OCI-LY1 (cell line): ENCODE measurements around the gene PPIG.
"Not testable (repeated sequence)": the region's sequence is repeated elsewhere in the genome, so short reads cannot be mapped to it uniquely, and the experiment has no call there.

Experiments
- H2AFZ ChIP-seq: fragments of 200-600 bp; sonication (generic), shearing (Covaris generic); 2 replicates; pipeline ENCODE4 v1.6.0; 2014; ENCODE audit warnings: antibody characterized with exemption, mild to moderate bottlenecking, low read length
- H3F3A ChIP-seq: fragments of 200-600 bp; sonication (generic), shearing (Covaris generic); 2 replicates; pipeline ENCODE4 v1.6.0; 2014; ENCODE audit warnings: mild to moderate bottlenecking, antibody characterized with exemption, low read length, moderate library complexity; ENCODE audit not compliant: insufficient read depth
- H3K27ac ChIP-seq: fragments of 200-600 bp; sonication (generic); 2 replicates; pipeline ENCODE4 v1.5.1; 2014; ENCODE audit warnings: low read length, mixed run types, mild to moderate bottlenecking, low read depth; ENCODE audit not compliant: poor library complexity, severe bottlenecking
- H3K27me3 ChIP-seq: fragments of 200-600 bp; sonication (generic); 2 replicates; pipeline ENCODE4 v1.6.0; 2014; ENCODE audit warnings: antibody characterized with exemption, mild to moderate bottlenecking, low read length, moderate library complexity; ENCODE audit not compliant: insufficient read depth
- H3K36me3 ChIP-seq: fragments of 200-600 bp; sonication (generic); 2 replicates; pipeline ENCODE4 v1.6.1; 2014; ENCODE audit warnings: mild to moderate bottlenecking, antibody characterized with exemption, low read length, moderate library complexity, mixed read lengths; ENCODE audit not compliant: insufficient read depth
- H3K4me1 ChIP-seq: fragments of 200-600 bp; sonication (generic); 2 replicates; pipeline ENCODE4 v1.5.1; 2014; ENCODE audit warnings: mild to moderate bottlenecking, low read length, moderate library complexity; ENCODE audit not compliant: insufficient read depth, severe bottlenecking
- H3K4me2 ChIP-seq: fragments of 200-600 bp; sonication (generic), shearing (Covaris generic); 2 replicates; pipeline ENCODE4 v1.6.1; 2014; ENCODE audit warnings: low read length
- H3K4me3 ChIP-seq: fragments of 200-600 bp; sonication (generic); 2 replicates; pipeline ENCODE4 v1.5.1; 2014; ENCODE audit warnings: low read length, low read depth, mild to moderate bottlenecking, mixed read lengths; ENCODE audit not compliant: poor library complexity, severe bottlenecking
- H3K79me2 ChIP-seq: fragments of 200-600 bp; shearing (Covaris generic); 2 replicates; pipeline ENCODE4 v1.6.1; 2016; ENCODE audit warnings: mixed run types, low read length, mixed read lengths; ENCODE audit not compliant: insufficient read depth
- H3K9ac ChIP-seq: fragments of 200-600 bp; sonication (generic), shearing (Covaris generic); 2 replicates; pipeline ENCODE4 v1.6.1; 2014; ENCODE audit warnings: mild to moderate bottlenecking, low read length, mixed read lengths
- H3K9me2 ChIP-seq: fragments of 200-600 bp; sonication (generic), shearing (Covaris generic); 2 replicates; pipeline ENCODE4 v1.6.1; 2014; ENCODE audit warnings: low read depth, mild to moderate bottlenecking, low read length, mixed read lengths
- H3K9me3 ChIP-seq: fragments of 200-600 bp; shearing (Covaris generic); 2 replicates; pipeline ENCODE4 v1.6.1; 2014; ENCODE audit warnings: low read length, mixed read lengths
- H4K20me1 ChIP-seq: fragments of 200-600 bp; sonication (generic), shearing (Covaris generic); 2 replicates; pipeline ENCODE4 v1.6.0; 2016; ENCODE audit warnings: mild to moderate bottlenecking, low read length; ENCODE audit not compliant: insufficient read depth
- EZH2 ChIP-seq: fragments of 200-600 bp; sonication (generic), shearing (Covaris generic); IDR thresholded peaks from 2 replicates; pipeline ENCODE4 v1.8.0; 2017; ENCODE audit warnings: borderline replicate concordance, mixed run types, mild to moderate bottlenecking, antibody characterized with exemption, low read length, moderate library complexity, mixed read lengths
- TF ChIP-seq, protein P1 (sequence below): fragments of 200-600 bp; sonication (generic), shearing (Covaris generic); IDR thresholded peaks from 2 replicates; pipeline ENCODE4 v1.5.1; 2017; ENCODE audit warnings: mild to moderate bottlenecking, antibody characterized with exemption, low read length, moderate library complexity, mixed read lengths

PPIG gene

DNA sequence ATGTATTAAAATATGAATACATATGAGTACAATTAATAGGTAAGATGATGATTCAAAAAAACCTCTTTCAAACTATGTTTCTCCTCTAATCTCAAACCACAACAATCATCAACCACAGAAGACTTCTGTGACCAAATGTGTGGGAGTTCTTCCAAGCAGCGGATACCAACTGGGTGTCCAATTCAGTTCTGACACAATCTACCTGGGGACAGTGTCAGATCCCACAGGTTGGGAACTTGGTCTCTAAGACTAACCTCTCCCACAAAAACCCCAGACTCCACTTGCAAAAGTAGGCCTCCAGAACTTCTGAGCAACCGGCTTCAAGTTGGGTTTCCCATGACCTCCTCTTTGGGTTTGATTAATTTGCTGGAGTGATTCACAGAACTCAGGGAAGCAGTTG, 37.4 kb upstream of the PPIG start:
- no peaks in the 10 kb centered on the region for H3K9me3 ChIP-seq
- no peak overlapping the region for H2AFZ ChIP-seq
- no peak for TF ChIP-seq EZH2
- TF ChIP-seq, protein P1, sequence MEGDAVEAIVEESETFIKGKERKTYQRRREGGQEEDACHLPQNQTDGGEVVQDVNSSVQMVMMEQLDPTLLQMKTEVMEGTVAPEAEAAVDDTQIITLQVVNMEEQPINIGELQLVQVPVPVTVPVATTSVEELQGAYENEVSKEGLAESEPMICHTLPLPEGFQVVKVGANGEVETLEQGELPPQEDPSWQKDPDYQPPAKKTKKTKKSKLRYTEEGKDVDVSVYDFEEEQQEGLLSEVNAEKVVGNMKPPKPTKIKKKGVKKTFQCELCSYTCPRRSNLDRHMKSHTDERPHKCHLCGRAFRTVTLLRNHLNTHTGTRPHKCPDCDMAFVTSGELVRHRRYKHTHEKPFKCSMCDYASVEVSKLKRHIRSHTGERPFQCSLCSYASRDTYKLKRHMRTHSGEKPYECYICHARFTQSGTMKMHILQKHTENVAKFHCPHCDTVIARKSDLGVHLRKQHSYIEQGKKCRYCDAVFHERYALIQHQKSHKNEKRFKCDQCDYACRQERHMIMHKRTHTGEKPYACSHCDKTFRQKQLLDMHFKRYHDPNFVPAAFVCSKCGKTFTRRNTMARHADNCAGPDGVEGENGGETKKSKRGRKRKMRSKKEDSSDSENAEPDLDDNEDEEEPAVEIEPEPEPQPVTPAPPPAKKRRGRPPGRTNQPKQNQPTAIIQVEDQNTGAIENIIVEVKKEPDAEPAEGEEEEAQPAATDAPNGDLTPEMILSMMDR, result no peak
- no peaks in the 10 kb centered on the region for H3F3A ChIP-seq
- H3K36me3 ChIP-seq, result peaks cover 12% of the 10 kb centered on the region
- no peak overlapping the region for H3K4me3 ChIP-seq
- no peak overlapping the region for H3K9ac ChIP-seq
- H3K4me2 ChIP-seq, result no peak overlapping the region
- H3K79me2 ChIP-seq, result no peaks in the 10 kb centered on the region
- H3K27me3 ChIP-seq, result no peaks in the 10 kb centered on the region
- H3K4me1 ChIP-seq, result no peaks in the 10 kb centered on the region
- H4K20me1 ChIP-seq, result no peaks in the 10 kb centered on the region
- H3K9me2 ChIP-seq, result no peaks in the 10 kb centered on the region
- no peak overlapping the region for H3K27ac ChIP-seq

DNA sequence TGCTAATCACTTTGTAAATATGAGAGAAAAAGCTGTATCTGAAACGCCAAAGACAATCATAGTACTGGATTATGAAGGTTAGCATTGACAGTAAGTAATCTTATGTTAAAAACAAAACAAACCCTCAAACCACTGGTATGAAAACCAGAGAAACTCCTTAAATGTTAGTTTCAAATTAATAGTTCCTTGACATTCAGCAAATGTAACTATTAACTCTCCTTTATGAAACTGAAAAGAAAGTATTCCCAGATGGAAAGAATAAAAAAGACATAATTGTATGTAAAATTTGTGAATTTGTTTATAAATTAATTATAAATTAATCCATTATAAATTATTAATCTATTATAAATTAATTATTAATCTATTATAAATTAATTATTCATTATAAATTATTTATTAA, 22.8 kb upstream of the PPIG start:
- Histone ChIP-seq H3K9me3 (no peaks in the 10 kb centered on the region), H3K4me2 (no peak overlapping the region), H2AFZ (no peak overlapping the region), H3K27ac (no peak overlapping the region), H3K27me3 (no peaks in the 10 kb centered on the region), H3K79me2 (no peaks in the 10 kb centered on the region), H3K9me2 (no peaks in the 10 kb centered on the region), H3K4me3 (no peak overlapping the region), H3F3A (0 out of 2 replicates have a peak, but pooled peaks cover 5% of the 10 kb centered on the region), H3K4me1 (no peaks in the 10 kb centered on the region), H3K9ac (no peak overlapping the region), H3K36me3 (peaks cover 27% of the 10 kb centered on the region), H4K20me1 (no peaks in the 10 kb centered on the region)
- no peak for TF ChIP-seq EZH2
- TF ChIP-seq, protein P1, result no peak

DNA sequence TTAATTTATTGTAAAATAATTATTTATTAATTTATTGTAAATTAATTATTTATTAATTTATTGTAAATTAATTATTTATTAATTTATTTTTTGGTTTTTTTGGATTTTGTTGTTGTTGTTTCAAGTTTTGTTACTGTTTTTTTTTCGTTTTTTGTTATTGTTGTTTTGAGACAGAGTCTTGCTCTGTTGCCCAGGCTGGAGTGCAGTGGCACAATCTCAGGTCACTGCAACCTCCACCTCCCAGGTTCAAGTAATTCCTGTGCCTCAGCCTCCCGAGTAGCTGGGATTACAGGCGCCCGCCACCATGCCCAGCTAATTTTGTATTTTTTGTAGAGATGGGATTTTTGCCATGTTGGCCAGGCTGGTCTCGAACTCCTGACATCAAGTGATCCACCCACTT, 22.1 kb upstream of the PPIG start:
- not testable (repeated sequence) for H3K9ac ChIP-seq, H2AFZ ChIP-seq, H3K4me3 ChIP-seq, H3K27me3 ChIP-seq, H4K20me1 ChIP-seq, H3F3A ChIP-seq, H3K9me2 ChIP-seq, H3K79me2 ChIP-seq, H3K4me2 ChIP-seq, H3K27ac ChIP-seq, H3K4me1 ChIP-seq, H3K9me3 ChIP-seq
- peaks cover 25% of the 10 kb centered on the region for H3K36me3 ChIP-seq

DNA sequence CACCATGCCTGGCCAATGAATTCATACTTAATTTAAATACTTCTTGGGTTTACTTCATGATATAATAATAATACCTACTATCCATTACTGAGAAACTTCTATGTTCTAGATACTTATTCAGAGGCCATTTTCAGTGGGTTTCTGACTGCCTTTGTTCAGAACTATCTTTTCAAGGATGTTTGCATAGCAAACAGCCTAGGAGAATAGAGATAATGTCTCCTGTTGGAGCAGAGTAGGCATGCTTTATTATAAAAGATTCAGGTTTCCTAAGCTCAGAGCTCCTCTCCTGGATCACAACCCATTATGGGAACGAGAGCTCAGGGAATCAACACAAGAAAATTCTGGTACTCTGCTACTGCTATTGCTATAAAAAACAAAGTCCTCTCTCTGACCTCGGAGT, 21.6 kb upstream of the PPIG start:
- H4K20me1 ChIP-seq, result no peaks in the 10 kb centered on the region
- H3K4me1 ChIP-seq, result no peaks in the 10 kb centered on the region
- H3K4me2 ChIP-seq, result no peak overlapping the region
- H3K27ac ChIP-seq, result no peak overlapping the region
- no peaks in the 10 kb centered on the region for H3K9me2 ChIP-seq
- no peak overlapping the region for H2AFZ ChIP-seq
- H3K79me2 ChIP-seq, result no peaks in the 10 kb centered on the region
- no peak overlapping the region for H3K4me3 ChIP-seq
- H3K9me3 ChIP-seq, result no peaks in the 10 kb centered on the region
- H3K9ac ChIP-seq, result no peak overlapping the region
- no peaks in the 10 kb centered on the region for H3K27me3 ChIP-seq
- peaks cover 25% of the 10 kb centered on the region for H3K36me3 ChIP-seq
- 0 out of 2 replicates have a peak, but pooled peaks cover 5% of the 10 kb centered on the region for H3F3A ChIP-seq
- TF ChIP-seq, protein P1, result no peak
- TF ChIP-seq EZH2, result no peak
